Spleen (tissue), 11 donors: ENCODE results near the gene AGBL1. TPM values are rescaled to one million over a fixed set of nuclear protein-coding genes. Genes with fewer than 3 reads are reported as not detected.

ENCODE experiments used
- DNase-seq: peaks from one replicate; pipeline ENCODE4 v3.0.0-alpha.2; 2020
- H3K27ac ChIP-seq, 8 donors: fragments of 200-600 bp; sonication (generic) in 7 of 8; 1 replicate in 4 of 8; 2 replicates in 4 of 8; pipeline versions ENCODE4 v1.5.0 to v1.8.0; 2016 to 2021; ENCODE audit warnings: inconsistent platforms in 4 of 8, mild to moderate bottlenecking in 4 of 8, moderate library complexity in 1 of 8
- H3K27me3 ChIP-seq, 7 donors: fragments of 200-600 bp; sonication (generic) in 6 of 7; replicated peaks in 1 of 7; 1 replicate in 4 of 7; 2 replicates in 3 of 7; pipeline versions ENCODE4 v1.5.0 to v1.8.0; 2016 to 2021; ENCODE audit warnings: inconsistent platforms in 3 of 7, mild to moderate bottlenecking in 1 of 7
- H3K36me3 ChIP-seq, 6 donors: fragments of 200-600 bp; sonication (generic) in 5 of 6; 1 replicate in 4 of 6; 2 replicates in 2 of 6; pipeline versions ENCODE4 v1.5.0 to v1.8.0; 2016 to 2021; ENCODE audit warnings: inconsistent platforms in 2 of 6
- H3K4me1 ChIP-seq, 6 donors: fragments of 200-600 bp; sonication (generic) in 5 of 6; 1 replicate in 3 of 6; 2 replicates in 3 of 6; pipeline versions ENCODE4 v1.5.0 to v1.8.0; 2016 to 2021; ENCODE audit warnings: inconsistent platforms in 3 of 6
- H3K4me3 ChIP-seq, 8 donors: fragments of 200-600 bp; sonication (generic) in 7 of 8; 1 replicate in 4 of 8; 2 replicates in 4 of 8; pipeline versions ENCODE4 v1.5.0 to v1.8.0; 2016 to 2021; ENCODE audit warnings: inconsistent platforms in 4 of 8, mild to moderate bottlenecking in 4 of 8, moderate library complexity in 2 of 8
- H3K9me3 ChIP-seq, 8 donors: fragments of 200-600 bp; sonication (generic) in 7 of 8; 1 replicate in 4 of 8; 2 replicates in 4 of 8; pipeline versions ENCODE4 v1.5.0 to v1.8.0; 2016 to 2021; ENCODE audit warnings: inconsistent platforms in 4 of 8
- POLR2A ChIP-seq, 3 donors: fragments of 450-650 bp; IDR thresholded peaks; one replicate each; pipeline ENCODE4 v1.5.1; 2017; ENCODE audit warnings: antibody characterized with exemption in 3 of 3, mild to moderate bottlenecking in 1 of 3
- POLR2AphosphoS5 ChIP-seq, 3 donors: sonication (generic); formaldehyde crosslinking; IDR thresholded peaks; one replicate each; pipeline ENCODE4 v1.5.1; 2017; ENCODE audit warnings: antibody characterized with exemption in 3 of 3
- WGBS, 5 donors: extraction: QIAGEN DNeasy Blood & Tissue Kit in 3 of 5; methylation state at CpG; one replicate each; pipeline versions ENCODE4 v1.1.5 to v1.1.7; 2013 to 2018; 5-methylcytosine and 5-hydroxymethylcytosine counted together
- intact Hi-C: fragments of 100-400 bp; cut with DNase I; formaldehyde crosslinking; loops from one replicate; pipeline ENCODE4 v1.15.0; 2023; ENCODE audit warnings: low total_unique reads
- polyA plus RNA-seq, 3 donors: library from polyadenylated mRNA; stranded (reverse); fragments of 200-250 nt; gene quantifications; one replicate each; pipeline ENCODE4 v1.2.1, GENCODE V29; 2013
- total RNA-seq, 7 donors: library from RNA; depleted of rRNA in 3 of 7; stranded (reverse); fragments of >200 nt in 3 of 7; fragmentation: NEBNext Ultra II Directional in 4 of 7; extraction: Animal tissue kit (Norgen Biotek cat#: 25700) in 4 of 7; gene quantifications; one replicate each; pipeline versions ENCODE4 v1.1.0 to v1.2.1, GENCODE V29; 2016 to 2021
- TF ChIP-seq, protein P1 (sequence below), 11 experiments: fragments of 200-600 bp in 7 of 11; fragments of 450-650 bp in 4 of 11; sonication (generic) in 4 of 11; IDR thresholded peaks in 8 of 11; conservative IDR thresholded peaks in 3 of 11; 1 replicate in 7 of 11; 2 replicates in 4 of 11; pipeline versions ENCODE4 v1.4.0 to v1.8.0; 2016 to 2021; ENCODE audit warnings: antibody characterized with exemption in 11 of 11, inconsistent platforms in 4 of 11, mild to moderate bottlenecking in 1 of 11
- donor health status: healthy with polysubstance abuse.
- donor health status: DM: no; HTN: no; CAD: no; lungs with moderate emphysema.
- donor health status: DM: no; HTN: no; CAD: no.
- donor health status: Bipolar disorder and iron deficiency.
- donor health status: healthy.
- donor health status: DM: no; HTN: no; CAD: no.
- donor health status: DM: yes; HTN: yes; CAD: no.

The AGBL1 gene
- total and polyA plus RNA-seq, 10 donors, result not detected

DNA sequence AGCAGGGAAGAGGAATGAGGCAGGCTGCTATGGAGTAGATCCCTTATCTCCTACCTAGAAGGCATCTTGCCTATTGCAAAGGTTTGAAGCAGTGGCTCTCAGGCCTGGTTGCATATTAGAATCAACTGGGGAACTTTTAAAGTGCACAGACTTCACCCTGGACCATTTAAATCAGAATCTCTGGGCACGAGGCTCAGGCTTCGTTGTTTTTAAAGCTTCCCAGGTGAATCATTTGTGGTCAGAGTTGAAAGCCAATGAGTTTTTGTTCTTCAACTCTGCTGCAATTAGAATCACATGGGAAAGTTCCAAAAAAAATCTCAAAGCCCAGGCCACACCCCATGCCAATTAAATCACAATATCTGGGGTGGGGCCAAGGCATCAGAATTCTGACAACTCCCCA, 773.1 kb downstream of the AGBL1 start:
- TF ChIP-seq POLR2AphosphoS5 (IDR thresholded peaks at IDR 0.05), result no peak
- Histone ChIP-seq H3K27ac (no peak overlapping the region), H3K4me1 (no peaks in the 10 kb centered on the region), H3K36me3 (no peaks in the 10 kb centered on the region), H3K27me3 (no peaks in the 10 kb centered on the region), H3K9me3 (no peaks in the 10 kb centered on the region), H3K4me3 (no peak overlapping the region)
- WGBS, 5 donors, result 73 to 89% (median 84%) methylated on average over 2 of the region's 2 CpGs
- no peak for DNase-seq
- intact Hi-C loops, result no loop called here

DNA sequence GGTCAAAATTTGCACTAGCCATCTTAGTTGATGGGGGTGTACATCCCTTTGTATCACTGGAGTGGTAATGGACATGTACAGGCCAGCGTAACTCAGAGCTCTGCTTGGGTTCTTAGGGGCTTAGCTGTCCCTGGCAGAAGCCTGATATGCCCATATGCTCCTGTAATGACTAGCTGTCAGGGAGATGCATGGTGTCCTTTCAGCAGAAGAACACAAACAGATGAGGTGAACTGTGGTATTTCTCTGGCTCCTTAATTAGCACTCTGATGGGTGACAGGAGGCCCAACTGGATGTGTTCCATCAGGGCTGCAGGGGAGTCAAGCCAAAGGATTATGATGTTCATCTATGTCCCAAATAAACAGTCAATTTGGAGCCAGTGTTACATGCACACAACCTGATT, 774.5 kb downstream of the AGBL1 start:
- intact Hi-C loops, result no loop called here
- no peaks in the 10 kb centered on the region for H3K4me1 ChIP-seq
- DNase-seq, result no peak
- WGBS, 5 donors, result 65 to 93% (median 77%) methylated on average over 1 of the region's 1 CpG
- TF ChIP-seq, protein P1, sequence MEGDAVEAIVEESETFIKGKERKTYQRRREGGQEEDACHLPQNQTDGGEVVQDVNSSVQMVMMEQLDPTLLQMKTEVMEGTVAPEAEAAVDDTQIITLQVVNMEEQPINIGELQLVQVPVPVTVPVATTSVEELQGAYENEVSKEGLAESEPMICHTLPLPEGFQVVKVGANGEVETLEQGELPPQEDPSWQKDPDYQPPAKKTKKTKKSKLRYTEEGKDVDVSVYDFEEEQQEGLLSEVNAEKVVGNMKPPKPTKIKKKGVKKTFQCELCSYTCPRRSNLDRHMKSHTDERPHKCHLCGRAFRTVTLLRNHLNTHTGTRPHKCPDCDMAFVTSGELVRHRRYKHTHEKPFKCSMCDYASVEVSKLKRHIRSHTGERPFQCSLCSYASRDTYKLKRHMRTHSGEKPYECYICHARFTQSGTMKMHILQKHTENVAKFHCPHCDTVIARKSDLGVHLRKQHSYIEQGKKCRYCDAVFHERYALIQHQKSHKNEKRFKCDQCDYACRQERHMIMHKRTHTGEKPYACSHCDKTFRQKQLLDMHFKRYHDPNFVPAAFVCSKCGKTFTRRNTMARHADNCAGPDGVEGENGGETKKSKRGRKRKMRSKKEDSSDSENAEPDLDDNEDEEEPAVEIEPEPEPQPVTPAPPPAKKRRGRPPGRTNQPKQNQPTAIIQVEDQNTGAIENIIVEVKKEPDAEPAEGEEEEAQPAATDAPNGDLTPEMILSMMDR (IDR thresholded peaks at IDR 0.05 in 8 of 11, conservative IDR thresholded peaks at IDR 0.05 in 3 of 11), result no peak
- no peak for TF ChIP-seq POLR2A (IDR thresholded peaks at IDR 0.05)
- no peak for TF ChIP-seq POLR2AphosphoS5 (IDR thresholded peaks at IDR 0.05)
- no peaks in the 10 kb centered on the region for H3K36me3 ChIP-seq
- no peak overlapping the region for H3K4me3 ChIP-seq
- no peak overlapping the region for H3K27ac ChIP-seq
- H3K27me3 ChIP-seq, result no peaks in the 10 kb centered on the region
- H3K9me3 ChIP-seq, result no peaks in the 10 kb centered on the region

DNA sequence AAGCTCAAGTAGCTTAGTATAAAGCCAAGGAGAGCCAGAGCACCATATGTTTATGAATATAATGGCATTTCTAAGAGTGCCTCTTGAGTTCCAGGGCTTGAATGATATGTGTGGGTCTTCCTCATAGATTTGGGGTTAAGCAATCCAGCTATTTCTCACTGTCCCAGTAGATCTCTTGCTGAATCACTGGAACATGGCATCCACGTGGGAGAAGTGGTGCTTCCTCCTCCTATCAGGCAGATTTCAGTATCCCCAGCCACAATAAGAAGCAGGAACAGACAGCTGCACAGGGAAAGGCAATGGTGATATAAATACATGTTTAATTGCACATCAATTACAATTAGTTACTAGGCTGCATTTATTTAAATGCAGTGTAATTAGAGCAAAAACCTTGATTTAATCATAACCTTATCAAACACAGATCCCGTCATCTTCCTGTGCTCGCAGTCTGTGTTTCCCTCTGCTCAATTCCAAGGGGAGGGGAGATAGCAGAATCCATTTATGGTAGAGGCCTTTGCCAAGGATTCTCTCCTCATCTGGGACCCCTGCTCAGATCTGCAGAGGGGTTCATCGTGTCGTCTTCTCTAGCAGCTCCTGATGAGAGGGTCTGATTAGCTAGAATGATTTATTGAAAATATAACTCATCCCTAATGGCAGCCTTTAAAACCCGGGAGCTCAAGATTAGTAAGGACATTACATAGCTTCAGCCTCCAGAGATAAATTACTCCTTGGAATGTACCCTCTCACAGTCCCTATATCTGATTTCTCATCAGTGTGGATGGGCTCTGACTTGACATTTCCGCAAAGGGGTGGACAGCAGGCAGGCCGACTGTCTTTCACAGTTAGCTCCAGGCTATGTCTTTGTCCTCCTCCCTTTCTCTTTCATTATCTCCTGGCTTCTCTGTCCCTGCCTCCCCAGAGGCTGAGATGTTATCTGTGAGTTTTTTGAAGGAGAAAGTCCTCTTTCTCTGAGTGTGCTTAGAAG, 775.9 kb downstream of the AGBL1 start:
- Histone ChIP-seq H3K36me3 (no peaks in the 10 kb centered on the region), H3K9me3 (no peaks in the 10 kb centered on the region), H3K27me3 (no peaks in the 10 kb centered on the region), H3K4me1 (no peaks in the 10 kb centered on the region), H3K4me3 (no peak overlapping the region), H3K27ac (no peak overlapping the region)
- intact Hi-C loops, result no loop called here
- TF ChIP-seq, protein P1 (IDR thresholded peaks at IDR 0.05 in 8 of 11, conservative IDR thresholded peaks at IDR 0.05 in 3 of 11), result no peak
- no peak for TF ChIP-seq POLR2A (IDR thresholded peaks at IDR 0.05)
- no peak for TF ChIP-seq POLR2AphosphoS5 (IDR thresholded peaks at IDR 0.05)
- WGBS, 5 donors, result 55 to 74% (median 72%) methylated on average over 8 of the region's 8 CpGs
- DNase-seq, result no peak

- no peak for DNase-seq
- H3K27me3 ChIP-seq, result no peaks in the 10 kb centered on the region
- intact Hi-C loops, result no loop called here
- H3K9me3 ChIP-seq, result peaks cover 0 to 4% (median 0%) of the 10 kb centered on the region in 8 donors
- no peak overlapping the region for H3K27ac ChIP-seq
- 79 to 93% (median 83%) methylated on average over 4 of the region's 4 CpGs for WGBS, 5 donors
- no peak overlapping the region for H3K4me3 ChIP-seq
- H3K36me3 ChIP-seq, result no peaks in the 10 kb centered on the region
- H3K4me1 ChIP-seq, result no peaks in the 10 kb centered on the region
- TF ChIP-seq POLR2AphosphoS5 (IDR thresholded peaks at IDR 0.05), result no peak
- no peak for TF ChIP-seq POLR2A (IDR thresholded peaks at IDR 0.05)
- TF ChIP-seq, protein P1 (IDR thresholded peaks at IDR 0.05 in 8 of 11, conservative IDR thresholded peaks at IDR 0.05 in 3 of 11), result no peak
Measured at GRCh38 chr15:86857701-86858100, 778.0 kb downstream of the AGBL1 start.
